GM12864 (cell line): ENCODE data around the gene CFAP97.
A peak's percentile ranks its signal among the peaks of the same experiment; 100 is the strongest.
"Not testable (repeated sequence)": the region's sequence is repeated elsewhere in the genome, so short reads cannot be mapped to it uniquely, and the experiment has no call there.

ENCODE experiments used
- DNase-seq: peaks from one replicate; pipeline ENCODE4 v3.0.0-alpha.2; 2011; ENCODE audit warnings: low read depth
- H3K4me3 ChIP-seq: 2 replicates; pipeline ENCODE4 v1.5.1; 2011; ENCODE audit warnings: mild to moderate bottlenecking, low read depth, low read length, control low read depth
- CTCF ChIP-seq: IDR thresholded peaks from 2 replicates; pipeline ENCODE4 v1.5.1; 2011; ENCODE audit warnings: low read depth, mild to moderate bottlenecking, moderate library complexity, low read length, control low read depth, inconsistent platforms; ENCODE audit errors: missing control alignments

Gene CFAP97

GRCh38 chr4:185213877-185214276 is 10.1 kb upstream of the CFAP97 start:
- no peak for TF ChIP-seq CTCF
- H3K4me3 ChIP-seq, result peak overlapping the region; percentile 91; the same call in 1 of the 2 replicates
- peak; percentile 78 for DNase-seq

- no peak for TF ChIP-seq CTCF
- H3K4me3 ChIP-seq, result peak overlapping the region; percentile 91
Observed at GRCh38 chr4:185212581-185212980, 8.8 kb upstream of the CFAP97 start.

GRCh38 chr4:185211641-185212040 is 7.8 kb upstream of the CFAP97 start:
- H3K4me3 ChIP-seq, result peak overlapping the region; percentile 91
- TF ChIP-seq CTCF, result no peak
- DNase-seq, result no peak

More at GRCh38 chr4:185212581-185212980, 8.8 kb upstream of the CFAP97 start:
- DNase-seq, result no peak

GRCh38 chr4:185211035-185211434 is 7.2 kb upstream of the CFAP97 start:
- DNase-seq, result no peak
- TF ChIP-seq CTCF, result no peak
- peak overlapping the region; percentile 91 for H3K4me3 ChIP-seq

- no peak for DNase-seq
- TF ChIP-seq CTCF, result no peak
- H3K4me3 ChIP-seq, result peak overlapping the region; percentile 91
Observed at GRCh38 chr4:185210102-185210981, 6.5 kb upstream of the CFAP97 start.

GRCh38 chr4:185209852-185210101 is 6.0 kb upstream of the CFAP97 start:
- not testable (repeated sequence) for DNase-seq
- H3K4me3 ChIP-seq, result peak overlapping the region; percentile 91

GRCh38 chr4:185209031-185209851 is 5.4 kb upstream of the CFAP97 start, which contains the start of gene SNX25:
SNX25 (plus strand) TSS chr4:185209598; CDS start chr4:185209827, 229 bp downstream.
- no peak for DNase-seq
- no peak for TF ChIP-seq CTCF
- H3K4me3 ChIP-seq, result peak within 1 kb of the TSS; percentile 91
